Testis (tissue), 2 donors: ENCODE data around the gene TTC23.

ENCODE experiments used
- CTCF ChIP-seq, 3 experiments: fragments of 450-650 bp in 2 of 3; fragments of 200-600 bp in 1 of 3; sonication (generic) in 1 of 3; IDR thresholded peaks; one replicate each; pipeline ENCODE4 v1.5.1; 2016 to 2019; ENCODE audit warnings: antibody characterized with exemption in 3 of 3, mild to moderate bottlenecking in 2 of 3, moderate library complexity in 1 of 3
- POLR2A ChIP-seq: fragments of 450-650 bp; IDR thresholded peaks from one replicate; pipeline ENCODE4 v1.6.1; 2017; ENCODE audit warnings: antibody characterized with exemption, mild to moderate bottlenecking, moderate library complexity

- TF ChIP-seq CTCF (IDR thresholded peaks at IDR 0.05) (no peak), POLR2A (no peak)
Observed at GRCh38 chr15:99212406-99212805, 37.0 kb downstream of the TTC23 start.
